Heart right ventricle (tissue), 16 donors: ENCODE measurements around the gene ZNF302. TPM values are rescaled to one million over a fixed set of nuclear protein-coding genes. Genes with fewer than 3 reads are reported as not detected.
"Not testable (repeated sequence)": the region's sequence is repeated elsewhere in the genome, so short reads cannot be mapped to it uniquely, and the experiment has no call there.

ENCODE experiments used
- ATAC-seq, 8 donors: fragments of 200-7000 bp; cut with Tn5 transposase; one replicate each; pipeline ENCODE4 v1.9.1; 2020; ENCODE audit warnings: mild to moderate bottlenecking in 8 of 8, moderate library complexity in 8 of 8, moderate number of reproducible peaks in 1 of 8
- DNase-seq, 2 donors: peaks; one replicate each; pipeline ENCODE4 v3.0.0-alpha.2; 2020
- H3K27ac ChIP-seq, 10 donors: fragments of 200-600 bp; sonication (generic) in 2 of 10; one replicate each; pipeline versions ENCODE4 v1.5.0 to v1.8.0; 2020 to 2022; ENCODE audit warnings: mild to moderate bottlenecking in 3 of 10
- H3K27me3 ChIP-seq, 7 donors: fragments of 200-600 bp; one replicate each; pipeline ENCODE4 v1.8.0; 2021 to 2022; ENCODE audit warnings: mild to moderate bottlenecking in 2 of 7
- H3K36me3 ChIP-seq, 9 donors: fragments of 200-600 bp; sonication (generic) in 1 of 9; one replicate each; pipeline versions ENCODE4 v1.5.0 to v1.8.0; 2020 to 2022; ENCODE audit warnings: mild to moderate bottlenecking in 2 of 9
- H3K4me1 ChIP-seq, 9 donors: fragments of 200-600 bp; sonication (generic) in 1 of 9; one replicate each; pipeline versions ENCODE4 v1.5.0 to v1.8.0; 2020 to 2022; ENCODE audit warnings: mild to moderate bottlenecking in 4 of 9
- H3K4me3 ChIP-seq, 10 donors: fragments of 200-600 bp; sonication (generic) in 2 of 10; one replicate each; pipeline versions ENCODE4 v1.5.0 to v1.8.0; 2020 to 2022; ENCODE audit warnings: mild to moderate bottlenecking in 7 of 10, moderate library complexity in 2 of 10
- H3K9me3 ChIP-seq, 11 donors: fragments of 200-600 bp in 10 of 11; sonication (generic) in 2 of 11; one replicate each; pipeline versions ENCODE4 v1.5.0 to v1.8.0; 2013 to 2022; ENCODE audit warnings: mild to moderate bottlenecking in 2 of 11, control low read depth in 1 of 11, moderate library complexity in 1 of 11
- WGBS, 2 donors: extraction: QIAGEN DNeasy Blood & Tissue Kit; methylation state at CpG; one replicate each; pipeline ENCODE4 v1.1.7; 2013; ENCODE audit warnings: inconsistent platforms in 1 of 2; 5-methylcytosine and 5-hydroxymethylcytosine counted together
- intact Hi-C, 10 donors: fragments of 100-400 bp; cut with DNase I; formaldehyde crosslinking; loops; one replicate each; pipeline versions ENCODE4 v1.11.1 to v1.14.2; 2022
- polyA plus RNA-seq, 2 donors: library from polyadenylated mRNA; stranded (reverse); fragments of 200-250 nt; gene quantifications; one replicate each; pipeline ENCODE4 v1.2.3, GENCODE V29; 2013
- total RNA-seq, 10 donors: library from RNA; stranded (reverse); fragmentation: NEBNext Ultra II Directional in 3 of 10; extraction: Animal tissue kit (Norgen Biotek cat#: 25700) in 3 of 10; gene quantifications; one replicate each; pipeline versions ENCODE4 v1.2.1 to v1.2.4, GENCODE V29; 2021 to 2023
- TF ChIP-seq, protein P1 (sequence below), 9 donors: fragments of 200-600 bp; sonication (generic) in 2 of 9; IDR thresholded peaks; one replicate each; pipeline versions ENCODE4 v1.5.0 to v1.8.0; 2021 to 2022; ENCODE audit warnings: antibody characterized with exemption in 9 of 9, mild to moderate bottlenecking in 5 of 9, moderate library complexity in 1 of 9
- donor health status: Arrhythmogenic right ventricular cardiomyopathy.
- donor health status: ischemic (EF 13 %, LVEDD 7.1; RV severe dilation, severe dysfunction).
- donor health status: healthy with polysubstance abuse.
- donor health status: DM: no; HTN: yes; CAD: no.
- donor health status: DM: no; HTN: no; CAD: no.
- donor health status: ischemic (EF 25% LVEDD 6.9; RV normal size, moderate dysfunction).
- donor health status: ischemic (EF 25% LVEDD 5.7; RV mildly dilated, moderate dysfunction).
- donor health status: healthy.
- donor health status: DM: yes; HTN: yes; CAD: no.
- donor health status: Ischemic cardiomyopathy.
- donor health status: ischemic (EF 35%, LVEDD 5.7; RV mildly dilated, moderate dysfunction).
- donor health status: nonischemic (EF 11% LVEDD 7.7; RV severe dilation, severe dysfunction).
- donor health status: DM: yes; HTN: yes; CAD: no.
- donor health status: PGD.
- donor health status: ischemic (EF 29% LVEDD 5.4; RV normal size, mild dysfunction).
- donor health status: nonischemic (EF 23%, LVEDD 6.1; RV moderate dilation, normal function).

ZNF302 gene
- total and polyA plus RNA-seq, 12 donors, result 20.4 to 42.5 (median 32.6) TPM

DNA sequence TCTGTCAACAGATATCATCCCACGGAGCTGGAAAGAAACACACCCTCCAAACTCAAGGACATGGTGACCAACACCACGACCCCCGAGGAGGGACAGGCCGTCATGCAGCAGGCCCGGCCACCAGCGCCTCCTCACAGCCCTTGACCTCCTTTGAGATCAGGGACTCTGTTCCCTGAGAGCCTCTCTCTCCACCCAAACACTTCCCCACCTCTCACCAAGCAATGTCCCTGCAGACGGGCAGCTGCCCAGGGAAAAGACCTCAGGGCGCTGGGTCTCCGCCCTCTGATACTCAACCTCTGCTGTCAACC lies 10.6 kb upstream of the ZNF302 start:
- 89 to 91% methylated on average over 9 of the region's 9 CpGs for WGBS, 2 donors
- Histone ChIP-seq H3K4me1 (peaks cover 0 to 23% (median 0%) of the 10 kb centered on the region in 9 donors), H3K27ac (peak overlapping the region in 7 of 10 donors; percentile 24 to 73 (median 46)), H3K36me3 (no peaks in the 10 kb centered on the region), H3K9me3 (no peaks in the 10 kb centered on the region), H3K27me3 (no peaks in the 10 kb centered on the region), H3K4me3 (peak overlapping the region in 5 of 10 donors; percentile 4 to 49 (median 41))
- ATAC-seq (peak in 1 of 8 donors; percentile 12), DNase-seq (no peak)
- intact Hi-C loops, result no loop called here
- TF ChIP-seq, protein P1, sequence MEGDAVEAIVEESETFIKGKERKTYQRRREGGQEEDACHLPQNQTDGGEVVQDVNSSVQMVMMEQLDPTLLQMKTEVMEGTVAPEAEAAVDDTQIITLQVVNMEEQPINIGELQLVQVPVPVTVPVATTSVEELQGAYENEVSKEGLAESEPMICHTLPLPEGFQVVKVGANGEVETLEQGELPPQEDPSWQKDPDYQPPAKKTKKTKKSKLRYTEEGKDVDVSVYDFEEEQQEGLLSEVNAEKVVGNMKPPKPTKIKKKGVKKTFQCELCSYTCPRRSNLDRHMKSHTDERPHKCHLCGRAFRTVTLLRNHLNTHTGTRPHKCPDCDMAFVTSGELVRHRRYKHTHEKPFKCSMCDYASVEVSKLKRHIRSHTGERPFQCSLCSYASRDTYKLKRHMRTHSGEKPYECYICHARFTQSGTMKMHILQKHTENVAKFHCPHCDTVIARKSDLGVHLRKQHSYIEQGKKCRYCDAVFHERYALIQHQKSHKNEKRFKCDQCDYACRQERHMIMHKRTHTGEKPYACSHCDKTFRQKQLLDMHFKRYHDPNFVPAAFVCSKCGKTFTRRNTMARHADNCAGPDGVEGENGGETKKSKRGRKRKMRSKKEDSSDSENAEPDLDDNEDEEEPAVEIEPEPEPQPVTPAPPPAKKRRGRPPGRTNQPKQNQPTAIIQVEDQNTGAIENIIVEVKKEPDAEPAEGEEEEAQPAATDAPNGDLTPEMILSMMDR (IDR thresholded peaks at IDR 0.05), result no peak

DNA sequence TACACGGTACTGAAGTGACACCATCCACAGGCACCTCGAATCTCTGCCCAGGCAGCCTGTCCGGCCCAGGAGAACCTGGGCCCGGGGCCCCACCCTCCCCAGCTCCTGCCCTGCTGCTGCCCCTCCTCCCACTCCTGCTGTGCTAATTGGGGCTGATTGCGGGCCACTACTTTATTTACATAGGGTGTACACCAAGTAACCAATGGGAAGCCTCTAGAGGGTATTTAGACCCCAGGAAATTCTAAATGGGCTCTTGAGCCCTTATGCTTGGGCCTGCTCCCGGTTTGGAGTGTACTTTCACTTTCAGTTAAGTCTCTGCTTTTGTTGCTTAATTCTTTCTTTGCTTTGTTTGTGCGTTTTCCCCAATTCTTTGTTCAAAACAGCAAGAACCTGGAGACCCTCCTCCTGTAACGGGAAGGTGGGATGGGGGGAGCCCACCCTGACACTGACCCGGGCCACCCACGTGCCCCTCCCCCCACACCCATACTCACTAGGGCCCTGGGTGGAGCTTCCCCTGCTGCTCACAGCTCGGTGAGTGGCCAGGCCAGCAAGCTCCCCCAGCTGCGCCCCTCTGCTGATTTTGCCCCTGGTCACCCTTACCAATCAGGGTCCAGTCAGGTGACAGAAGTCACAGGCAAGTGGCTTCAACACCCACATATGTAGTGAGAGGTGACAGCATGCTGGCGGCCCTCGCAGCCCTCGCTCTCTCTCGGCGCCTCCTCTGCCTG lies 10.0 kb upstream of the ZNF302 start:
- Histone ChIP-seq H3K4me1 (peaks cover 0 to 23% (median 0%) of the 10 kb centered on the region in 9 donors), H3K36me3 (no peaks in the 10 kb centered on the region), H3K4me3 (peak overlapping the region in 9 of 10 donors; percentile 4 to 49 (median 33)), H3K9me3 (no peaks in the 10 kb centered on the region), H3K27ac (peak overlapping the region in 9 of 10 donors; percentile 24 to 73 (median 46)), H3K27me3 (no peaks in the 10 kb centered on the region)
- DNase-seq (no peak), ATAC-seq (peak; percentile 34 to 61 (median 57))
- WGBS, 2 donors, result 62 to 76% methylated on average over 17 of the region's 17 CpGs
- intact Hi-C loops, result no loop called here
- TF ChIP-seq, protein P1 (IDR thresholded peaks at IDR 0.05), result no peak

DNA sequence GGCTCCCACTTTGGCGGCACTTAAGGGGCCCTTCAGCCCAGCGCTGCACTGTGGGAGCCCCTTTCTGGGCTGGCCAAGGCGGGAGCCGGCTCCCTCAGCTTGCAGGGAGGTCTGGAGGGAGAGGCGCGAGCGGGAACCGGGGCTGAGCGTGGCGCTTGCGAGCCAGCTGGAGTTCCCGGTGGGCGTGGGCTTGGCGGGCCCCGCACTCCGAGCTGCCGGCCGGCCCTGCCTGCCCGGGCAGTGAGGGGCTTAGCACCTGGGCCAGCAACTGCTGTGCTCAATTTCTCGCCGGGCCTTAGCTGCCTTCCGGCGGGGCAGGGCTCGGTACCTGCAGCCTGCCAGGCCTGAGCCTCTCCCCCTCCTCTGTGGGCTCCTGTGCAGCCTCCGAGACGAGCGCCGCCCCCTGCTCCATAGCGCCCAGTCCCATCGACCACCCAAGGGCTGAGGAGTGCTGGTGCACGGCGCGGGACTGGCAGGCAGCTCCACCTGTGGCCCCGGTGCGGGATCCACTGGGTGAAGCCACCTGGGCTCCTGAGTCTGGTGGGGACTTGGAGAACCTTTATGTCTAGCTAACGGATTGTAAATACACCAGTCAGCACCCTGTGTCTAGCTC lies 9.3 kb upstream of the ZNF302 start:
- peak overlapping the region in 7 of 10 donors; percentile 24 to 73 (median 46) for H3K27ac ChIP-seq
- H3K27me3 ChIP-seq, DNase-seq, intact Hi-C loops, ATAC-seq, H3K9me3 ChIP-seq, H3K36me3 ChIP-seq: not testable (repeated sequence)
- WGBS, 2 donors, result 92 to 94% methylated on average over 36 of the region's 36 CpGs
- peaks cover 0 to 20% (median 0%) of the 10 kb centered on the region in 9 donors for H3K4me1 ChIP-seq
- peak overlapping the region in 4 of 10 donors; percentile 40 to 49 (median 41) for H3K4me3 ChIP-seq

DNA sequence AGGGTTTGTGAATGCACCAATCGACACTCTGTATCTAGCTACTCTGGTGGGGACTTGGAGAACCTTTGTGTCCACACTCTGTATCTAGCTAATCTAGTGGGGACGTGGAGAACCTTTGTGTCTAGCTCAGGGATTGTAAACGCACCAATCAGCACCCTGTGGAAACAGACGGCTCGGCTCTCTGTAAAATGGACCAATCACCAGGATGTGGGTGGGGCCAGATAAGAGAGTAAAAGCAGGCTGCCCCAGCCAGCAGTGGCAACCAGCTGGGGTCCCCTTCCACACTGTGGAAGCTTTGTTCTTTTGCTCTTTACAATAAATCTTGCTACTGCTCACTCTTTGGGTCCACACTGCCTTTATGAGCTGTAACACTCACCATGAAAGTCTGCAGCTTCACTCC lies 8.8 kb upstream of the ZNF302 start:
- H3K9me3 ChIP-seq, H3K27me3 ChIP-seq, H3K4me3 ChIP-seq, intact Hi-C loops, ATAC-seq, DNase-seq, H3K36me3 ChIP-seq, H3K27ac ChIP-seq: not testable (repeated sequence)
- H3K4me1 ChIP-seq, result peaks cover 0 to 20% (median 0%) of the 10 kb centered on the region in 9 donors
- WGBS, 2 donors, result 83 to 87% methylated on average over 5 of the region's 5 CpGs

DNA sequence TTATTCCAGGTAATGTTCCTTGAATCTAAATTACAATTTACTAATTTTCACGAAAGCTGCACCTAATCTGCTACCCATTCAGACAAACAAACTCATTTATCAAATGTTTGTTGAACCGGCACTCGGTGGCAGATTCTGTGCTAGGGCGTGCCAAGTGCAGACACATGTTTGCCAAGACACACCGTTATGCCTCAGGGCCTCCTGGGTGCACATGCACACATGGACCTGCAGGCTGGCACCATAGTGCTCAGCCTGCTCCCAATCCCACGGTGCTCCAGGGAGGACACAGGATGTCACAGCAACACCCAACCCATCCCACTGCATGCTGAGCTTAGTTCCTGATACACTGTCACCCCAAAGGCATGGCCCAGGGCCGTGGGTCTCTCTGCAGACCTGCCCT lies 8.2 kb upstream of the ZNF302 start:
- intact Hi-C loops, result no loop called here
- DNase-seq, result no peak
- TF ChIP-seq, protein P1 (IDR thresholded peaks at IDR 0.05), result no peak
- peak in 3 of 8 donors; percentile 6 to 49 (median 46) for ATAC-seq
- WGBS, 2 donors, result 61 to 69% methylated on average over 7 of the region's 7 CpGs
- no peak overlapping the region for H3K27ac ChIP-seq
- H3K4me3 ChIP-seq, result no peak overlapping the region
- H3K9me3 ChIP-seq, result no peaks in the 10 kb centered on the region
- peaks cover 0 to 17% (median 0%) of the 10 kb centered on the region in 9 donors for H3K4me1 ChIP-seq
- H3K36me3 ChIP-seq, result no peaks in the 10 kb centered on the region
- H3K27me3 ChIP-seq, result no peaks in the 10 kb centered on the region
